IPS-18c (cell line): ENCODE results near the gene NTN5.
A peak's percentile ranks its signal among the peaks of the same experiment; 100 is the strongest.

ENCODE experiments used
- H3K4me3 ChIP-seq: 2 replicates; pipeline ENCODE4 v1.7.0; 2013; ENCODE audit warnings: low read depth, mild to moderate bottlenecking, low read length, moderate library complexity; ENCODE audit not compliant: insufficient read depth
- H3K9me3 ChIP-seq: one replicate; pipeline ENCODE4 v1.6.1; 2013; ENCODE audit warnings: mild to moderate bottlenecking, low read length, moderate library complexity; ENCODE audit not compliant: control insufficient read depth, insufficient read depth

The NTN5 gene

DNA sequence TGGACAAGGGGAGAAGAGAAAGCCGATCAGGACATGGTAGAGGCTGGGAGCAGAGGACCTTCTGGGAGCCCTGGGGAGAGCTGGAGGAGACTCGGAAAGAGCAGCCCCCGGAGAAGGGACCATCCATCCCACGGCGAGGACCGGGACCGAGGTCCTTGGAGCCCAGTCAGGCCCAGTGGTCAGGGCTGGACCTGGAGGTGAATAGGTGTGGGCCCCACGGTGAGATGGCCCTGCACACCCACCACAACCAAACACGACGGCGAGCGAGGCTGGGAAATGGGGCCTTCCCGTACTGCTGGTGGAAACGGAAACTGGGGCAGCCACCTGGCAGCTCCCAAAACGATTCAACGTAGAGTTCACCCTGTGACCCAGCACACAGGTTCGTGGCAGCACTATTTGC, 3.7 kb upstream of the NTN5 start:
- Histone ChIP-seq H3K9me3 (no peaks in the 10 kb centered on the region), H3K4me3 (no peak overlapping the region)

DNA sequence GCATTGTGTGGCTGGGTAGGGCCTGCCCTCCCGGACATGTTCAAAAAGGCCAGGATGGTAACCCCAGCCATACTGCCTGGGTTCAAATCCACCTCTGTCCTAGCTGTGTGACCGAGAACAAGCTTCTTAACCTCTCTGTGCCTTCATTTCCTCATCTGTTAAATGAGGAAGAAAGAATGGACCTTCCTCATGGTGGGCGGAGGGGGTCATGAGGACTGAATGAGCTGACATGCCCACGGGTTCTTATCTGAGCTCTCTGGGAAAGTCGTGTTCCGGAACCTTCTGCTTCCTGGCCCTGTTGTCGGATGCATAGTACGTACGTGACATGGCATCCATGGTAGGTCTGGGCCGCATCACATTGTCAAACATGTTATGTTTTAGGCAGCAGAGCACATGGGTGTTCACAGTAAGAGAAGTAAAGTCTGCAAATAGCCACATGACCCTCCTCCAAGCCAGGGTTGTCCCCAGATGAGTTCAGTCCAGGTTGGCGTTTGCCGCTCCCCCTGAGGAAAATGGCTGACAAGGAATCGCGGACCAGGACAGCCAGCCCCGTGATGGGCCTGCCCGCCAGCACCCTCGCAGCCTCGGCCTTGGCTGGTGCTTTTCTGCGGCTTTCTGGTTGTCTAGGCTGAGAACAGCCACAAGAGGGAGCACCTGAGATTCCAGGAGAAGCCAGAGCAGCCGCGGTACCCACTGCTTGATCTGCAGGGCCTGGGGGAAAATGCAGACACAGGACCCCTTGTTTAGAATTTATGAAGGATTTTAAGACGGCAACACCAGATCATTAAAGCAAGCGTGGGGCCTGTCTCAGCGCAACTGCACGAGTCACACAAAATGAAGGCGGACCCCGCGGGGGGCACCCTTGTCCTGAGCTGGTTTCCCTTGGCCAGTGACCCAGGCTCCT, 2.4 kb upstream of the NTN5 start:
- no peaks in the 10 kb centered on the region for H3K9me3 ChIP-seq
- no peak overlapping the region for H3K4me3 ChIP-seq

DNA sequence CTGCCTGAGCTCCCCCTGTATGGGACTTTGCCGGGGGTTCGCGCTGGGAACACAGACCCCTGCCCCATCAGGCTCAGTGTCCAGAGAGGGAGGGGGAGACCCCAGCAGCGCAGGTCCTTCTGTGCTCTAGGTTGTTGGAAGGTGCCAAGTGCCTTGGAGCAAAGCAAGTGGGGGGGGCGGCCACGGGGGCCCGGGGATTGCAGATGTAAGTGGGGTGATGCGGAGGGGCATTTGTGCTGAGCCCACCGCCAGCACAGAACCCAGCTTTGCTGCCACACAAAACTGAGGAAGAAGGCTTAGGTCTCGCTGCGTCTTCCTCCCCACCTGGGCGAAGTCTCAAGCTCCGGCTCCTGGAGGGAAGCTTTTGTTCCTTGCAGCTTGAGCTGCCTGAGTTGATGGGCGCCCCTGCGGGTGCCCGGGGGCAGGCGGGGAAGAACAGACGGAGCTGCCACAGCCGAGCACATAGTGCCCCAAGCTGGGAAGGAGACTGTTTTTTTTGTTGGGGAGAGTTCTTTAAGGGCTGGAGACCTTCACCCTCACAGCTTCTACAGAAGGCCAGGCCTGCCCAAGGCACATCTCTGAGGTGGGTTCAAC, 1.5 kb upstream of the NTN5 start:
- Histone ChIP-seq H3K4me3 (no peak overlapping the region), H3K9me3 (no peaks in the 10 kb centered on the region)

DNA sequence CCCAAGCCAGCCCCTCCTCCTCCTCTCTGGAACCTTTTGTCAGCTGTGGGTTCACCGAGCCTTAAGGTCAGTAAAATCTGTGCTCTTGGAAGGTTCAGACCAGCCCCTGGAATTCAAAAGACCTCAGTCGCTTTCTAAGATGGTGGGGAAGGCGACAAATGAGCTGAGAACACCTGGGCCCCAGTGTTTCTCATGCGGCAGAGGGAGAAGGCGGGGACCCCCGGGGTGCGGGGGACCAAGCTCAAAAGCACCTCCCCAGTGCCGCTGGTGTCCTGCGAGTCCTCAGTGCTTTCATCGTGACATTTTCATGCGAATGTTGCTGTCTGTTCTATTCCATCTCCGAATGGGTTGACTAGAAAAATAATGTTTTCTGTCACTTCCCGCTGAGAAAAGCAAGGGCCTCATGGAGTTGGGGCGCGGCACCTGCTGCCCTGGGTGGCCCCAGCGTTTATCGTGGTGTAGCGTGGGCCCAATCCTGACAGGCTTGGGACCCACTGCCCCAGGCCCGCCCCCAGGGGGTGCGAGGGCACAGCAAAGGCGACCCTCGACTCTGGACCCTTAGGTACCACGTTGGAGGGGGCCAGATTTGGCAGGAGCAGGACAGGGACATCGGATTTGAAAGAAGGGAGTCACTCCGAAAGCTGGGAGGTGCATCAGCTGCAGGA, 751 bp upstream of the NTN5 start:
- Histone ChIP-seq H3K4me3 (peak overlapping the region; percentile 4; the same call in 1 of the 2 replicates), H3K9me3 (no peaks in the 10 kb centered on the region)

DNA sequence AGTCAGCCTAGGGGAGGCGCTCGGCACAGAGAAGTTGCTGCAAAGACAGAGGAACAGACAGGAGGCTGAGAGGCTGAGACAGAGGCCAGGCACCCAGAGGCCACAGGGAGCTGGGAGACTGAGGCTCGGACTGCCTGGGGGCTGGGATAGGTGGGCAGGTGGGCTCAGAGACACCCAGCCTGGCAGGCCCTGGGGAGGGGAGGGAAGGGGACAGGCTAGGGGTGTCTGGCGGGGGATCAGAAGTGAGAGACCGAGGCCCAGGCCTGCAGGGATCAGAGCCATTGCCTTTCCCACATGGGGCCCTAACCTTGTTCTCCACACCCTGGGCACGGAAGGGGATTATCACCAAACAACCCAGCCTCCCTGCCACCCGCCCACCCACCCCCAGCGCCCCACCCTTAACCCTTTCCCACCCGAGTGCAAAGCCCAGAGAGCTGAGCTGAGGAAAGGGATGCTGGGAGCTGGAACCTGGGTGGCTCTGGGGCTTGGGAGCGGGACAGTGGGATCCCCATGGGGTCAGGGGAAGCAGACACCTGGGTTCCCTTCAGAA, 1.3 kb downstream of the NTN5 start:
- H3K4me3 ChIP-seq: no peak overlapping the region
- no peaks in the 10 kb centered on the region for H3K9me3 ChIP-seq

DNA sequence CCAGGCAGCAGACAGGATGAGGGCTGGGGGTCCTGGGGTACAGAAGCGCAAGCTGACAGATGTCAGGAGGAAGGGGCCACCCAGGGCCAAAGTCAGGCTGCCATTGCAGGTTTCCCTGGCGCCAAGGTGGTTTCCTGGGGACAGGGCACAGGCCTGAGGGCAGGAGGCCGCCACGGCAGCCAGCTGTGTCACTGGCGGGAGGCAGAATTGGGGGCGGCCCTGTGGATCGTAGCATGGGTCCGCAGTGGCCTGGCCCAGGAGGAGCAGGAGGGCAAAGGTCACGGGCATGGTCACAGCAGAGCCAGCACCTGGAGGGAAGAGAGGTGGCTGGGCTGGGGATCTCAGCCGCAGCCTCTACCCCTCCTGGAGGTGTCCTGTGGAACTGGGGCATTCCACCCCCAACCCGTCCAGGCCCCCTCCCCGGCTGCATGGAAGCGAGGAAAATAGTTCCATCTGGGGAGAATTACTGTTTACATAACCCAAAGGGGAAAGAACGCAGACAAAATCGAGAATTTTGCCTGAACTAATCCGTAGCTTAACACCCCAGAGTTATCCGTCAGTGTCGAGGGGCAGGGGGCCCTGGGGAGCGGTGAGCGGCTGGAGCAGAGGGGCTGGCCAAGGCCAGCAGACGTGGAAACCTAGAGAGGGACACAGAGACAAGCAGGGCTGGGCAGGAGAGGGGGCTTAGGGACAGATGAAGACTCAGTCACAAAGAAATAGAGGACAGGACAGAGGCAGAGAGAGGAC, 1.9 kb downstream of the NTN5 start:
- no peaks in the 10 kb centered on the region for H3K9me3 ChIP-seq
- no peak overlapping the region for H3K4me3 ChIP-seq

DNA sequence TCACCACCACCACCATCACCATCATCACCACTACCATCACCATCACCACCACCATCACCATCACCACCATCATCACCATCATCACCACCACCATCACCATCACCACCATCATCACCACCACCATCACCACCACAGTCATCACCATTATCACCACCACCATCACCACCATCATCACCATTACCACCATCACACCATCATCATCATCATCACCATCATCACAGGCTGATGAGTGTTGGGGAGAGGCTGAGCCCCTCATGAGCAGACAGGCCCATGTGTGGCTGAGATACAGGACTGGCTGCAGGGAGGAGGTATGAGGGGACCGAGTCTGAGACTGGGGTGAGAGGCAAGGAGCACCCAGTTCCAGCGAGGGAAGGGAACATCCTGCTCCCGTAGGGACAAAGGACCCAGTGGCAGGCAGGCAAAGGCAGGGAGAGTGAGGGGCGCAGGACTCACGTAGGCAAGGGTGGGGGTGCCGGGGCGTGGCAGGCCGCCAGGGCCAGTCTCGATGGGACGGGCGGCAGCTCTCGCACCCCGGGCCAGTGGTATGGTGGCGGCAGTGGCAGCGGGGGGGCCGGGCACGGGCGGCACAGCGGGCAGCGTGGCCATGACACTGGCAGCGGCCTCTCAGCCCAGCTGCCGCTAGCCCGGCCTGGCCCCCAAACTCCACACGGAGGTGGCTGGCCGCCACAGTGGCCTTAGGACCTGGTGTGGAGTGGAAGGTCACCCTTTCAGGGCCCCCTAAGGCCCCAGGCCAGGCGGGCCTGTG, 2.7 kb downstream of the NTN5 start:
- Histone ChIP-seq H3K9me3 (no peaks in the 10 kb centered on the region), H3K4me3 (no peak overlapping the region)

DNA sequence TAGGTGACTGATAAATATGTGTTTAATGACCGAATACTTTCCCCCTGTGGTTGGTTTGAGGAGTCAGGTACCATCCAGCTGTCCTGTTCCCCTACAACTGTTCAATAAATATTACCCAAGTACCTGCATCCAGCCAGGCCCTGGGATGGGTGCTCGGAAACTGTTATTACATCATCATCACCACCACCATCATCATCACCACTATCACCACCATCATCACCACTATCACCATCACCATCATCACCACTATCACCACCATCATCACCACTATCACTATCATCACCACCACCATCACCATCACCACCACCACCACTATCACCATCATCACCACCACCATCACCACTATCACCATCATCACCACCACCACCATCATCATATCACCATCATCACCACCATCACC, 4.1 kb downstream of the NTN5 start:
- Histone ChIP-seq H3K9me3 (no peaks in the 10 kb centered on the region), H3K4me3 (no peak overlapping the region)

DNA sequence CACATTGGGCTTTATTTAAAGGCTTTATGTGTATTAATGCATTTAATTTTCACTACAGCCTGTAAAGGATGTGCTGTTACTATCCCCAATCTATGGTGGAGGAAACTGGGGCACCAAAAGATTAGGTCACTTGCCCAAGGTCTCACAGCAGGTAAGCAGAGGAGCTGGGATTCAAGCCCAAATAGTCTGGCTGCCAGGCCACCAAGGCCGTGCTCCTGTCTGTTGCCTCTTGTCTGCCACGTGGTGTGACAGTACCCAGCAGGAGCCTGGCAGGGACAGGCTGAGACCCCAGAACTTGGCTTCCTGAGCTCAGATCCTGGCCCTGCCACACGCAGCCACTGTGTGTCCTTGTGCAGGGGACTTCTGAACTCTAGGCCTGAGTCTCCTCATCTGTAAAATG, 4.5 kb downstream of the NTN5 start:
- Histone ChIP-seq H3K4me3 (no peak overlapping the region), H3K9me3 (no peaks in the 10 kb centered on the region)

DNA sequence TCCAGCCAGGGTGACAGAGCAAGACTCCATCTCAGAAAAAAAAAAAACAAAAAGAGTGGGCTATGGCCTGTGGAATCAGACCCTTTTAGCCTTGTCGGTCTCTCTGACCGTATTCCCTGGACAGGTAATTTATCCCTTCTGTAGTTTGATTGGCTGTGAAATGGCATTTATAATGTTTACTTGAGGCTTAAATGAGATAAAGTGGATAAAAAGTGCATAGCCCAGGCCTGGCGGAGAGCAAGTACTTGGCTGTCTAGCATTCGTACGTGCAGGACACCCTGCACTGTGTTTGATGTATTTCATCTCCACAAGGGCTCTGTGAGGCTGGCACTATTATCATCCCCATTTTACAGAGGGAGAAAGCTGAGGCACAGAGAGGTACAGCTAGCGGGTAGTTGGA, 7.0 kb downstream of the NTN5 start:
- no peaks in the 10 kb centered on the region for H3K9me3 ChIP-seq
- no peak overlapping the region for H3K4me3 ChIP-seq

DNA sequence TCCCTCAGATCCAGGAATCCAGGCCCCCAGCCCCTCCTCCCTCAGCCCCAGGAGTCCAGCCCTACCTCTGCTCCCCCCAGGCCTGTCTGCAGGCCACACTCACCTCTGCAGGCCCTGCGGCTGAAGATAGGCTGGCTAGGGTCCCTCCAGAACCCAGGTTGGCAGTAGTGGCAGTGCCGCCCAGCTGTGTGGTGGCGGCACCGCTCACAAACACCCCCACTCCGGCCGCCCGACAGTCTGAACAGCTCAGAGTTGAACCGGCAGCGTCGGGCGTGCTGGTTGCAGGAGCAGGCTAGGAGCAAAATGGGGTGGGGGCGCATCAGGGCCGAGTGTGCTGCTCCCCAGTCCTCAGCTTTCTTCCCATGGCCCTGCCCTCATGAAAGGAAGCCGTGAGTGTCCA, 8.3 kb downstream of the NTN5 start:
- H3K9me3 ChIP-seq: no peaks in the 10 kb centered on the region
- H3K4me3 ChIP-seq: no peak overlapping the region

DNA sequence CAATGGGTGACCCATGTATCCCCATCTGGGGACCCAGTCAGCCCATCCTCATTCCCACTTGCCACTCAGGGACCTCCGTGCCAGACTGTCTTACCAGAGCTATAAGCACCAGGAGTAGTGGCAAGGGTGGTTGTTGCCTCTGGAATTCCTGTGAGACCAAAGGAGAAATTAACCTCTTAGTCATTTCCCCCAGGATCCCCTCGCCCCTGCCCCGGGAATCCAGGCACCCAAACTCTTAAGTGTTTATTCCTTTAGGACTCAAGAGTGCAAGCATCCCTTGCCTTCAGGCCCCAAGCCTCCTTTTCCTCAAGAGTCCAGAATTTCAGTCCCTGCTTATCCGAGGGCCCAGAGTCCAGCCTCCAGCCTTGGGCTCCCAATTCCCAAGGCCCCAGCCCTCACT, 9.2 kb downstream of the NTN5 start:
- H3K9me3 ChIP-seq: no peaks in the 10 kb centered on the region
- no peak overlapping the region for H3K4me3 ChIP-seq

DNA sequence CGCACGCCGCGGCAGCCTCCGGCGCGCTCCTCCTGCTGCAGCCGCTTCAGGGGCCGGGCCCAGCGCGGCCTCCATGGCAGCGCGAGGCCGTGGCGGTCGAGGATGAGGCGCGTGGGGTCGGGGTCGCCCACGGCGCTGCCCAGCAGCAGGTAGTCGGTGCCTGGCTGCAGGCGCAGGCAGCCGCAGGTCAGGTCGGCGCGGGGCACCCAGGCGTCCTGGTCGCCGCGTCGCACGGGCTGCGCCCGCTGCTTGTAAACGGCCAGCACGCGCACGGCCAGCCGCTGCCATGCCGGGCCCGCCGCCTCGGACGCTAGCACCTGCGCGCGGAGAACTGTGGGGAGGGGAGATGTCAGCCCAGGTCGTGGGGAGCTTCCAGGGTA, 11.1 kb downstream of the NTN5 start:
- Histone ChIP-seq H3K9me3 (no peaks in the 10 kb centered on the region), H3K4me3 (no peak overlapping the region)

DNA sequence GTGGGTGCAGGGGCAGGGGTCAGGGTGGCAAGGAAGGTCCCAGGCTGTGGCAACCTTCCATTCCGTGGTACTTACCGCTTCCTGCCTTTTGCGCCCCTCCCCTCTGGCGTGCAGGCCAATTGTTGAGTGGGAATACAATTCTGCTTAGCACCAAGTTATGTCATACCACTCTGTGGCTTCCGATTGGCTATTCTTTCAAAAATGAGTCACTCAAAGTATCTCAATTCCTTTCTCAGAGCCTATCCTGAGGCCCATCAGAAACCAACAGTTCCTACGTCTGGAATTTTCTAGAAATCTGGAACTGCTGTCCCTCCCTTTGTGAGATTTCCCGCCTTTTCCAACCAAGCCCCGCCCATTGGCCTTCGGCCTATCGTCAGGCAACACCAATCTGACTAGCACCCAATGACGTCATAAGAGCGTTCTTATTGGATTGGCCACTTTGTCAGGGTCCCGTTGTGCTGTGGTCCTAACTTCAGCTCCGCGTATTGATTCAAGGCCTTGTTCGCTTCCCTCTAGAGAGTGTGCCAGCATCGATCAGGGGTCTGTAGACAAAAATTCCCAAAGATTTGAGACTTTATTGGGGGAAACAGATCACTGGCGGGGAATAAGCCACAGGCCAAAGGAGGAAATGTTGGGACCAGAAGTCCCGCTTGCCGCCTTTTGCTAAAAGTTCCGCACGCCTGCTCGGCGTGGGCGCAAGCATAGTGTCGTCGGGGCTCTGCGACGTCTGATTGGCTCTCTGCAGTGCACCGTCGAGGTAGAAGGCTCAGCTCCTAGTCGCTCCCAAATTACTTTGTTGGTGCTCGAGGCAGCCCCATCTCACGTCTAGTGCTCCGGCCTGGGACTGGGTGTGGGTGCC, 11.7 kb downstream of the NTN5 start:
- H3K4me3 ChIP-seq: no peak overlapping the region
- H3K9me3 ChIP-seq: no peaks in the 10 kb centered on the region

DNA sequence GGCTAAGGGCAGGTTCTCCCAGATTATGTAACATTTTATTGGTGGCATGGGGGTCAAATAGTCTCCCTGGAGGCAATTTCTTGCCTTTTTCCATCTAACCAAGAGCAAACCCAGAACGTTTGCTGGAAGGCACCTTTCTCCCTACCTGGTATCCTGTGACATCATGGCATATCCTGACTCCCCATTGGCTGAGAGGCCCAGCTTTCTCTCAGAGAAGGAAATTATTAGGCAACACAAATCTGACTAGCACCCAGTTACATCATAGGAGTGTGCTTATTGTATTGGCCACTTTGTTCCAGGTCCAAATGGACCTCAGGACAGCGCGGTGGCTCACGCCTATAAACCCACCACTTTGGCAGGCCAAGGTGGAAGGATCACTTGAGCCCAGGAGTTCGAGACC, 13.0 kb downstream of the NTN5 start:
- no peak overlapping the region for H3K4me3 ChIP-seq
- no peaks in the 10 kb centered on the region for H3K9me3 ChIP-seq

DNA sequence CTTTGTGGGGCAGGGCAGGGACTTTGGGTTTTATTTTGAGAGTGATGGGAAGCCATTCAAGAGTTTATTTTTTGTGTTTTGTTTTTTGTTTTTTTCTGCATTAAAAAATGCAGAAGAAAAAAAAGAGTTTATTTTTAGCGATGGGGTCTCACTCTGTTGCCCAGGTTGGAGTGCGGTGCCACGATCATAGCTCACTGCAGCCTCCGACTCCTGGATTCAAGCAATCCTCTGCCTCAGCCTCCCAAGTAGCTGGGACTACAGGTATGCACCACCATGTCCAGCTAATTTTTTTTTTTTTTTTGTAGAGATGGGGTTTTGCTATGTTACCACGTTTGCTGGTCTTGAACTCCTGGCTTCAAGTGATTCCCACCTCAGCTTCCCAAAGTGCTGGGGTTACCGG, 14.3 kb downstream of the NTN5 start:
- Histone ChIP-seq H3K9me3 (no peaks in the 10 kb centered on the region), H3K4me3 (no peak overlapping the region)
